ENCODE results near the gene SCGB1A1.

DNA sequence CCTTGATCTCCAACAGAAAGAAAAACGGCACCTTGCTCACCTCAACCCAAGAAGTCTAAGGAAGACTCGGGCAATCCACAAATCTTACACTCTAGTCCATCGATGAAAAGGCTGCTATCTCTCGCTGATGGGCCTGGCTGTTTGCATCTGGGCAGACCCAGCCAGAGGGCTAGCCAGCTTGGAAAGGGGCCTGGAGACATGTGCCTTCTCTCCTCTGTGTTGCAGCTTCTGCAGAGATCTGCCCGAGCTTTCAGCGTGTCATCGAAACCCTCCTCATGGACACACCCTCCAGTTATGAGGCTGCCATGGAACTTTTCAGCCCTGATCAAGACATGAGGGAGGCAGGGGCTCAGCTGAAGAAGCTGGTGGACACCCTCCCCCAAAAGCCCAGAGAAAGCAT, 3.2 kb downstream of the SCGB1A1 start:
- TF ChIP-seq, protein P1, sequence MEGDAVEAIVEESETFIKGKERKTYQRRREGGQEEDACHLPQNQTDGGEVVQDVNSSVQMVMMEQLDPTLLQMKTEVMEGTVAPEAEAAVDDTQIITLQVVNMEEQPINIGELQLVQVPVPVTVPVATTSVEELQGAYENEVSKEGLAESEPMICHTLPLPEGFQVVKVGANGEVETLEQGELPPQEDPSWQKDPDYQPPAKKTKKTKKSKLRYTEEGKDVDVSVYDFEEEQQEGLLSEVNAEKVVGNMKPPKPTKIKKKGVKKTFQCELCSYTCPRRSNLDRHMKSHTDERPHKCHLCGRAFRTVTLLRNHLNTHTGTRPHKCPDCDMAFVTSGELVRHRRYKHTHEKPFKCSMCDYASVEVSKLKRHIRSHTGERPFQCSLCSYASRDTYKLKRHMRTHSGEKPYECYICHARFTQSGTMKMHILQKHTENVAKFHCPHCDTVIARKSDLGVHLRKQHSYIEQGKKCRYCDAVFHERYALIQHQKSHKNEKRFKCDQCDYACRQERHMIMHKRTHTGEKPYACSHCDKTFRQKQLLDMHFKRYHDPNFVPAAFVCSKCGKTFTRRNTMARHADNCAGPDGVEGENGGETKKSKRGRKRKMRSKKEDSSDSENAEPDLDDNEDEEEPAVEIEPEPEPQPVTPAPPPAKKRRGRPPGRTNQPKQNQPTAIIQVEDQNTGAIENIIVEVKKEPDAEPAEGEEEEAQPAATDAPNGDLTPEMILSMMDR (IDR thresholded peaks at IDR 0.05) = no peak
- TF ChIP-seq POLR2A (IDR thresholded peaks at IDR 0.05) = no peak
